Prostate gland (tissue), 2 donors: ENCODE measurements around the gene SMLR1.

Experiments used
- CTCF ChIP-seq, 4 experiments: fragments of 200-600 bp in 2 of 4; fragments of 450-650 bp in 2 of 4; sonication (generic) in 2 of 4; IDR thresholded peaks; 1 replicate in 3 of 4; 2 replicates in 1 of 4; pipeline ENCODE4 v1.5.1; 2016 to 2019; ENCODE audit warnings: antibody characterized with exemption in 4 of 4, mild to moderate bottlenecking in 2 of 4, moderate library complexity in 2 of 4
- POLR2A ChIP-seq: fragments of 450-650 bp; IDR thresholded peaks from one replicate; pipeline ENCODE4 v1.6.1; 2016; ENCODE audit warnings: antibody characterized with exemption, mild to moderate bottlenecking

- no peak for TF ChIP-seq POLR2A
- TF ChIP-seq CTCF (IDR thresholded peaks at IDR 0.05) = no peak
Measured at GRCh38 chr6:130787726-130788500, 39.3 kb upstream of the SMLR1 start.
